B cell (primary cell): ENCODE data around the gene ZBTB16. TPM values are rescaled to one million over a fixed set of nuclear protein-coding genes. Genes with fewer than 3 reads are reported as not detected.

Source experiments
- ATAC-seq: fragments of 200-7000 bp; cut with Tn5 transposase; one replicate; pipeline ENCODE4 v1.10.0; 2021; ENCODE audit warnings: low read depth, mild to moderate bottlenecking, moderate number of reproducible peaks, moderate library complexity
- CTCF ChIA-PET: fragments of 350-600 bp; sonication (Branson Sonifier 250); formaldehyde crosslinking; loops from one replicate; lab custom pipeline; 2021; ENCODE audit warnings: antibody characterized with exemption, inconsistent platforms; lab: Charles Lee
- POLR2A ChIA-PET: fragments of 350-600 bp; sonication (Branson Sonifier 250); formaldehyde crosslinking; loops from one replicate; lab custom pipeline; 2021; ENCODE audit warnings: antibody characterized with exemption; lab: Charles Lee
- DNase-seq: peaks from one replicate; pipeline ENCODE4 v3.0.0; 2013
- H2AFZ ChIP-seq: 2 replicates; pipeline ENCODE4 v1.6.1; 2012; ENCODE audit warnings: mild to moderate bottlenecking, low read depth, low read length; ENCODE audit not compliant: insufficient read depth, poor library complexity, severe bottlenecking
- H3K27ac ChIP-seq, 2 donors: 1 replicate in 1 of 2; 2 replicates in 1 of 2; pipeline ENCODE4 v1.5.1; 2012 to 2013; ENCODE audit warnings: low read length in 2 of 2, mild to moderate bottlenecking in 2 of 2, moderate library complexity in 1 of 2
- H3K27me3 ChIP-seq, 4 experiments: fragments of 200-600 bp in 1 of 4; sonication (generic) in 1 of 4; replicated peaks in 1 of 4; 1 replicate in 2 of 4; 2 replicates in 2 of 4; pipeline versions ENCODE4 v1.6.1 to v1.7.0; 2013 to 2016; ENCODE audit warnings: low read length in 3 of 4, mild to moderate bottlenecking in 2 of 4, mixed read lengths in 1 of 4, moderate library complexity in 1 of 4; ENCODE audit not compliant: insufficient read depth in 4 of 4, control insufficient read depth in 3 of 4; ENCODE audit errors: control extremely low read depth in 1 of 4
- H3K36me3 ChIP-seq, 2 experiments: replicated peaks in 1 of 2; 1 replicate in 1 of 2; 2 replicates in 1 of 2; pipeline versions ENCODE4 v1.6.1 to v1.7.1; 2013; ENCODE audit warnings: low read length in 1 of 2; ENCODE audit not compliant: insufficient read depth in 2 of 2, control insufficient read depth in 1 of 2; ENCODE audit errors: control extremely low read depth in 1 of 2, extremely low read depth in 1 of 2
- H3K4me1 ChIP-seq, 2 donors: fragments of 200-600 bp in 1 of 2; sonication (generic) in 1 of 2; 1 replicate in 1 of 2; 2 replicates in 1 of 2; pipeline versions ENCODE4 v1.5.1 to v1.6.1; 2013 to 2017; ENCODE audit warnings: low read length in 2 of 2; ENCODE audit not compliant: control insufficient read depth in 2 of 2, insufficient read depth in 2 of 2
- H3K4me2 ChIP-seq: replicated peaks from 2 replicates; pipeline ENCODE3; 2012; ENCODE audit warnings: mild to moderate bottlenecking, low read depth, low read length; ENCODE audit not compliant: poor library complexity, severe bottlenecking
- H3K4me3 ChIP-seq, 5 experiments: fragments of 200-600 bp in 1 of 5; sonication (generic) in 1 of 5; 1 replicate in 3 of 5; 2 replicates in 2 of 5; pipeline versions ENCODE4 v1.5.1 to v1.7.0; 2011 to 2016; ENCODE audit warnings: low read length in 4 of 5, mild to moderate bottlenecking in 4 of 5, low read depth in 2 of 5, control low read depth in 1 of 5, moderate library complexity in 1 of 5; ENCODE audit not compliant: insufficient read depth in 1 of 5; ENCODE audit errors: control extremely low read depth in 1 of 5, extremely low read depth in 1 of 5
- H3K79me2 ChIP-seq: fragments of 200-600 bp; sonication (generic); one replicate; pipeline ENCODE4 v1.6.0; 2016; ENCODE audit warnings: low read length; ENCODE audit not compliant: control insufficient read depth, insufficient read depth
- H3K9ac ChIP-seq: fragments of 200-600 bp; sonication (generic); 2 replicates; pipeline ENCODE4 v1.6.1; 2017; ENCODE audit warnings: mild to moderate bottlenecking, low read length, moderate library complexity
- H3K9me3 ChIP-seq, 3 donors: one replicate each; pipeline versions ENCODE4 v1.6.1 to v1.7.1; 2013; ENCODE audit warnings: low read length in 2 of 3; ENCODE audit not compliant: control insufficient read depth in 2 of 3, insufficient read depth in 1 of 3; ENCODE audit errors: control extremely low read depth in 1 of 3
- H4K20me1 ChIP-seq: 2 replicates; pipeline ENCODE4 v1.6.0; 2012; ENCODE audit warnings: mild to moderate bottlenecking, low read length; ENCODE audit not compliant: insufficient read depth, control insufficient read depth, poor library complexity, severe bottlenecking
- H3K27ac Mint-ChIP-seq: one replicate; pipeline ENCODE4 v1.8.0; 2021; ENCODE audit warnings: mixed read lengths
- H3K27me3 Mint-ChIP-seq: one replicate; pipeline ENCODE4 v1.8.0; 2021; ENCODE audit warnings: mixed read lengths
- H3K4me1 Mint-ChIP-seq: one replicate; pipeline ENCODE4 v1.8.0; 2021; ENCODE audit warnings: mixed read lengths
- H3K4me3 Mint-ChIP-seq: one replicate; pipeline ENCODE4 v1.8.0; 2021; ENCODE audit warnings: mixed read lengths
- H3K9me3 Mint-ChIP-seq: one replicate; pipeline ENCODE4 v1.8.0; 2022; ENCODE audit warnings: mixed read lengths; ENCODE audit not compliant: insufficient read depth
- CTCF ChIP-seq: fragments of 200-600 bp; IDR thresholded peaks from one replicate; pipeline ENCODE4 v1.8.0; 2022; ENCODE audit warnings: antibody characterized with exemption, mild to moderate bottlenecking
- EZH2 ChIP-seq: IDR thresholded peaks from 2 replicates; pipeline ENCODE4 v1.6.1; 2012; ENCODE audit warnings: borderline replicate concordance, low read depth, mild to moderate bottlenecking, moderate library complexity, low read length; ENCODE audit not compliant: insufficient read depth, poor library complexity, severe bottlenecking
- WGBS: methylation state at CpG from one replicate; pipeline ENCODE4 v1.1.5; 2013; ENCODE audit warnings: missing lambda C conversion rate; ENCODE audit not compliant: insufficient coverage; 5-methylcytosine and 5-hydroxymethylcytosine counted together
- intact Hi-C: fragments of 100-400 bp; cut with micrococcal nuclease; formaldehyde crosslinking; loops from one replicate; pipeline ENCODE4 v1.10.0; 2022
- polyA plus RNA-seq: library from polyadenylated mRNA; depleted of rRNA; stranded (reverse); fragments of >200 nt; gene quantifications from 2 replicates; pipeline ENCODE4 v1.2.3, GENCODE V29; 2012
- total RNA-seq, 2 donors: library from RNA; stranded (reverse); fragments of 120-200 nt in 1 of 2; gene quantifications; 1 replicate in 1 of 2; 2 replicates in 1 of 2; pipeline versions ENCODE4 v1.2.3 to v1.2.4, GENCODE V29; 2013 to 2022

ZBTB16 gene
- total and polyA plus RNA-seq, 2 donors (not counting 1 experiment from before 2014, with no cell fraction given), result 16.0 to 20.6 TPM

GRCh38 chr11:114196997-114197703 lies 137.6 kb downstream of the ZBTB16 start:
- ChIA-PET POLR2A (interaction anchor here (0.6 to 1.1 kb wide), 4 partner anchors 10 to 168 kb away, joined by 3 to 6 read pairs (median 4); no protein-coding TSS in a partner anchor), CTCF (interaction anchor here (1.0 to 3.2 kb wide), 12 partner anchors 9 to 301 kb away, joined by 3 to 28 read pairs (median 6); no protein-coding TSS in a partner anchor)
- no peaks in the 10 kb centered on the region for H3K9me3 ChIP-seq
- H3K27me3 ChIP-seq, result no peaks in the 10 kb centered on the region
- H3K4me2 ChIP-seq, result peak overlapping the region; percentile 56
- H3K4me3 ChIP-seq, result peak overlapping the region in 1 of 5 experiments; percentile 3
- peak overlapping the region; percentile 80 to 89 for H3K27ac ChIP-seq
- ATAC-seq, result peak; percentile 89
- intact Hi-C loops, result loop anchor here (1.0 to 2.0 kb wide), 2 partner anchors 10 to 160 kb away; no protein-coding TSS in a partner anchor
- no peaks in the 10 kb centered on the region for H4K20me1 ChIP-seq
- Mint-ChIP-seq H3K27me3 (no peaks in the 10 kb centered on the region), H3K4me3 (peak overlapping the region; percentile 80), H3K9me3 (no peaks in the 10 kb centered on the region), H3K4me1 (peaks cover 40% of the 10 kb centered on the region), H3K27ac (peak overlapping the region; percentile 93)
- peak overlapping the region; percentile 8 for H3K9ac ChIP-seq
- DNase-seq, result peak; percentile 78
- 69% methylated on average over 6 of the region's 7 CpGs for WGBS
- H3K79me2 ChIP-seq, result peaks cover 8% of the 10 kb centered on the region
- no peak for TF ChIP-seq CTCF
- TF ChIP-seq EZH2, result no peak
- H3K4me1 ChIP-seq, result peaks cover 27 to 50% of the 10 kb centered on the region in 2 donors
- H3K36me3 ChIP-seq, result no peaks in the 10 kb centered on the region
- peak overlapping the region; percentile 54 for H2AFZ ChIP-seq
